ENCODE data around the gene ODAD4.

Gene ODAD4

GRCh38 chr17:41932816-41933389 is 2.5 kb downstream of the ODAD4 start:
- no peak for DNase-seq (ENCODE audit: extremely low read depth, low read depth)
- TF ChIP-seq CTCF (IDR thresholded peaks at IDR 0.05; ENCODE audit: low read depth, low read length, missing control alignments), result no peak
- H3K4me3 ChIP-seq (replicated peaks; ENCODE audit: low read depth, low read length), result no peak overlapping the region

GRCh38 chr17:41935641-41936040 is 5.2 kb downstream of the ODAD4 start:
- no peak overlapping the region for H3K4me3 ChIP-seq (replicated peaks; ENCODE audit: low read depth, low read length)
- no peak for TF ChIP-seq CTCF (IDR thresholded peaks at IDR 0.05; ENCODE audit: low read depth, low read length, missing control alignments)
- DNase-seq (ENCODE audit: extremely low read depth, low read depth), result no peak

GRCh38 chr17:41937970-41938954 is 7.8 kb downstream of the ODAD4 start:
- TF ChIP-seq CTCF (IDR thresholded peaks at IDR 0.05; ENCODE audit: low read depth, low read length, missing control alignments), result no peak
- DNase-seq (ENCODE audit: extremely low read depth, low read depth), result no peak
- no peak overlapping the region for H3K4me3 ChIP-seq (replicated peaks; ENCODE audit: low read depth, low read length)

GRCh38 chr17:41939044-41939692 is 8.8 kb downstream of the ODAD4 start:
- DNase-seq (ENCODE audit: extremely low read depth, low read depth), result no peak
- no peak for TF ChIP-seq CTCF (IDR thresholded peaks at IDR 0.05; ENCODE audit: low read depth, low read length, missing control alignments)
- H3K4me3 ChIP-seq (replicated peaks; ENCODE audit: low read depth, low read length), result no peak overlapping the region

GRCh38 chr17:41939693-41940090 is 9.3 kb downstream of the ODAD4 start:
- H3K4me3 ChIP-seq (replicated peaks; ENCODE audit: low read depth, low read length), result no peak overlapping the region
- no peak for TF ChIP-seq CTCF (IDR thresholded peaks at IDR 0.05; ENCODE audit: low read depth, low read length, missing control alignments)
- DNase-seq (ENCODE audit: extremely low read depth, low read depth), result no peak

- H3K4me3 ChIP-seq (replicated peaks; ENCODE audit: low read depth, low read length), result no peak overlapping the region
- no peak for TF ChIP-seq CTCF (IDR thresholded peaks at IDR 0.05; ENCODE audit: low read depth, low read length, missing control alignments)
- no peak for DNase-seq (ENCODE audit: extremely low read depth, low read depth)
These were observed 10.8 kb downstream of the ODAD4 start for GRCh38 chr17:41941168-41941567.

All from HFF-Myc (cell line).